ENCODE data around the gene NXPH2.

- TF ChIP-seq, protein P1, sequence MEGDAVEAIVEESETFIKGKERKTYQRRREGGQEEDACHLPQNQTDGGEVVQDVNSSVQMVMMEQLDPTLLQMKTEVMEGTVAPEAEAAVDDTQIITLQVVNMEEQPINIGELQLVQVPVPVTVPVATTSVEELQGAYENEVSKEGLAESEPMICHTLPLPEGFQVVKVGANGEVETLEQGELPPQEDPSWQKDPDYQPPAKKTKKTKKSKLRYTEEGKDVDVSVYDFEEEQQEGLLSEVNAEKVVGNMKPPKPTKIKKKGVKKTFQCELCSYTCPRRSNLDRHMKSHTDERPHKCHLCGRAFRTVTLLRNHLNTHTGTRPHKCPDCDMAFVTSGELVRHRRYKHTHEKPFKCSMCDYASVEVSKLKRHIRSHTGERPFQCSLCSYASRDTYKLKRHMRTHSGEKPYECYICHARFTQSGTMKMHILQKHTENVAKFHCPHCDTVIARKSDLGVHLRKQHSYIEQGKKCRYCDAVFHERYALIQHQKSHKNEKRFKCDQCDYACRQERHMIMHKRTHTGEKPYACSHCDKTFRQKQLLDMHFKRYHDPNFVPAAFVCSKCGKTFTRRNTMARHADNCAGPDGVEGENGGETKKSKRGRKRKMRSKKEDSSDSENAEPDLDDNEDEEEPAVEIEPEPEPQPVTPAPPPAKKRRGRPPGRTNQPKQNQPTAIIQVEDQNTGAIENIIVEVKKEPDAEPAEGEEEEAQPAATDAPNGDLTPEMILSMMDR (IDR thresholded peaks at IDR 0.05) = no peak
- TF ChIP-seq POLR2A (IDR thresholded peaks at IDR 0.05) (no peak), EP300 (IDR thresholded peaks at IDR 0.05) (no peak)
Observed at GRCh38 chr2:138760676-138761075, 19.5 kb downstream of the NXPH2 start.

All from ovary (tissue), 3 donors.